HG02870 (cell line): Measurements from ENCODE around the gene ELFN1.
"Not testable (repeated sequence)": the region's sequence is repeated elsewhere in the genome, so short reads cannot be mapped to it uniquely, and the experiment has no call there.

Source experiments
- ATAC-seq: cut with Tn5 transposase; IDR thresholded peaks from one replicate; pipeline ENCODE4 v1.9.1; 2021; ENCODE audit warnings: mild to moderate bottlenecking, moderate library complexity; ENCODE audit not compliant: unreplicated experiment

ELFN1 gene

GRCh38 chr7:1750541-1751021, 80.5 kb downstream of the ELFN1 start:
- ATAC-seq = no peak

GRCh38 chr7:1752111-1752510, 82.0 kb downstream of the ELFN1 start:
- ATAC-seq = no peak

GRCh38 chr7:1752771-1753563, 82.9 kb downstream of the ELFN1 start:
- ATAC-seq = no peak

- no peak for ATAC-seq
Observed at GRCh38 chr7:1753564-1753867, 83.4 kb downstream of the ELFN1 start.

DNA sequence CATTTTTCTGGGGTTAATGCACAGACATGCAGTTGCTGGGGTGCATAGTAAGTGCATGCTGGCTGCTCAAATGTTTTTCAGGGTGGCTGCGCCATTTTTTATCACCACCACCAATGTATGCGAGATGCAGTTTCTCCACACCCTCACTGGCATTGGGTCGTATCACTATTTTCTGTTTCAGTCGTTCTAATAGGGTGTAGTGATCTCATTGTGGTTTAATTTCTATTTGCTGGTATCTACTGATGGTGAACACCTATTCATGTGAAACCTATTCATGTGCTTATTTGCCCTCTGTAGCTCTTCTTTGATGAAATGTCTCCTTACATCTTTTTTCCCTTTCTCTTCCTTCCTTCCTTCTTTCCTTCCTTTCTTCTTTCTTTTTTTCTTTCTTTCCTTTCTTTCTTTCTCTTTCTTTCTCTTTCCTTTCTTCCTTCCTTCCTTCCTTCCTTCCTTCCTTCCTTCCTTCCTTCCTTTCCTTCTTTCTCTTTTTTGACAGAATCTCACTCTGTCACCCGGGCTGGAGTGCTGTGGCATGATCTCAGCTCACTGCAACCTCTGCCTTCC, 84.3 kb downstream of the ELFN1 start:
- ATAC-seq = no peak

- ATAC-seq = no peak
Observed at GRCh38 chr7:1755783-1756625, 85.9 kb downstream of the ELFN1 start.

- no peak for ATAC-seq
Observed at GRCh38 chr7:1757601-1758000, 87.5 kb downstream of the ELFN1 start.

GRCh38 chr7:1758028-1758858, 88.2 kb downstream of the ELFN1 start:
- no peak for ATAC-seq

- no peak for ATAC-seq
Observed at GRCh38 chr7:1758859-1759521, 88.9 kb downstream of the ELFN1 start.

DNA sequence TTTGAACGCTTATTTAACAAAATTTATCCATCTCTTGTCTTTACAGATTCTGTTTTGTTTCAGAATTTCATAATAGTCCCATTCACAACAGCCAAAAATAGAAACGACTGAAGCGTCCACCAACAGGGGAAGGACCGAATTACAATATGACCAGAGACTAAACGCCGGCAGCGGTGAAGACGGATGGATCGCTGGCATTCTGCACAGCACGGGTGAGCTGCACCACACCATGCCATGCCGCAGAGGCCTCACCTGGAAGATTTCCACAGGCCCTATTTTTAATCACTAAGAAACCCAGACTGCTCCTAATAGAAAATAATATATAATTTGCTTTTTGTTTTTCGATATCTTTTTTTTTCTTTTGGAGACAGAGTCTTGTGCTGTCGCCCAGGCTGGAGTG, 91.0 kb downstream of the ELFN1 start:
- no peak for ATAC-seq

GRCh38 chr7:1761774-1762173, 91.7 kb downstream of the ELFN1 start:
- no peak for ATAC-seq

GRCh38 chr7:1762238-1762945, 92.3 kb downstream of the ELFN1 start:
- ATAC-seq = no peak

DNA sequence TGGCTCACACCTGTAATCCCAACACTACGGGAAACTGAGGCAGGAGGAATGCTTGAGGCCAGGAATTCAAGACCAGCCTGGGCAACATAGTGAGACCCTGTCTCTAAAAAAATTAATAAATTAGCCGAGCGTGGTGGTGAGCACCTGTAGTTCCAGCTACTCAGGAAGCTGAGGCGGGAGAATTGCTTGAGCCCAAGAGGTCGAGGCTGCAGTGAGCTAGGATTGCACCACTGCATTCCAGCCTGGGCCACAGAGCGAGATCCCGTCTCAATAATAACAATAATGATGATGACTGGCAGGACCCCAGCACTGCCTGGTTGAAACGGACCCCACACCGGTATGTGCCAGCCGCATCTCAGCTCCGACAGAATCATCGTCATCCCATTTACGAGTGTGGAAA, 93.0 kb downstream of the ELFN1 start:
- ATAC-seq = no peak

GRCh38 chr7:1763911-1764310, 93.8 kb downstream of the ELFN1 start:
- not testable (repeated sequence) for ATAC-seq

GRCh38 chr7:1765336-1765735, 95.3 kb downstream of the ELFN1 start:
- ATAC-seq = no peak

DNA sequence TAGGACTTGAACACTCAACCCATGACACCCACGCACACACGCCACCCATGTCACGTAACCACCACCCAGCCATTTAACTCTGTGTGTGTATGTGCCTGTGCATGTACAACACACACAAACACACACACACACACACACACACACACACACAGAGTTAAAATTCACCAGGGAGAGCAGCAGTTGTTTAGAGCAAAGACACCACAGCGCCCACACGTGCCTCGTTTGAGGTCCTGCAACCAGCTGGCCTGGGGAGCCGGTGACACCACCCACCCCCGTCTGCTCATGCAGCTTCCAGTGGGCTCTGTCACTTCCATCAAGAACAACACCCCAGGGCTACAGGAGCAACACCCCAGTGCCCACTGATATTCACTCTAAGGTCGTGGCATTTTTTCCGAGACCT, 97.4 kb downstream of the ELFN1 start:
- no peak for ATAC-seq

DNA sequence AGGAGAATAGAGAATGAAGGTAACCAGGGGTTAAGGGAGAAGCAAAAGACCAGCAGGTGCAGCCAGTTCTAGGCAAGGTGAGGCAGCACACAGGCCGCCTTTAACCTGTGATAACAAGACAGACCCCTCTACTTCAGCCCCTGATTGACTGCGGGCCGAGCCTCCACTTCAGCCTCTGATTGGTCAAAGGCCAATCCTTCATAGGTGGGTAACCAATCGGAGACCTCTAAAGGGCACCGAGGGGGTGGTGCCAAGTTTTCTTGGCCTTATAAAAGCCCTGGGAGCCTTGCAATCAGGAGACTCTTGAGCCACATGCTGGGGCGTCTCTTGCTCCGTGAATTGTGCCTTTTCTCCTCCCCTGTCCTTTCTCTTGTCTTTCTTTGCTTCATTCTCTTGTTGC, 98.8 kb downstream of the ELFN1 start:
- no peak for ATAC-seq

GRCh38 chr7:1769286-1770200, 99.5 kb downstream of the ELFN1 start:
- ATAC-seq = no peak

DNA sequence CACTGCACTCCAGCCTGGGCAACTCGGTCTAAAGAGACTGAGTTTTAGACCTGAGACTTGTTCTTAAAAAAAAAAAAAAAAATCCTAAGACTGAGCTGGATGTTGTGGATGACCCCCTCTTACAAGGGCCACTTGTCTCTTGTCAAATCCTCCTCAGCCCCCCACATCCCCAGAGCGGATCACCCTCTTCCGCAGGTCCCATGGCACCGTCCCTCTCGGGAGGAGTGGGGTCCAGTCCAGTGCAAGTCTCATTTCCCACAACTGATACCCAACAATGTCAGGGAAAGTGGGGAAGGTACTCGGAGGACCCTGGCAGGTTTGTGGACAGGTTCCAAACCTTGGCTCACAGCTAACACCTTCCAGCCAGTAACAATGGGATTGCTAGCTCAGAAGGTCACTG, 100.3 kb downstream of the ELFN1 start:
- ATAC-seq = no peak
